Neural progenitor cell (in vitro differentiated cells): Measurements from ENCODE around the gene MRAS.

Source experiments
- CTCF ChIP-seq: fragments of 200-600 bp; sonication (generic); IDR thresholded peaks from 2 replicates; pipeline ENCODE4 v1.5.1; 2017; ENCODE audit warnings: antibody characterized with exemption, mild to moderate bottlenecking
- EZH2 ChIP-seq: fragments of 200-600 bp; sonication (generic); IDR thresholded peaks from 2 replicates; pipeline ENCODE4 v1.6.1; 2017; ENCODE audit warnings: antibody characterized with exemption, mild to moderate bottlenecking, moderate library complexity
- EZH2phosphoT487 ChIP-seq: fragments of 200-600 bp; sonication (generic); IDR thresholded peaks from 2 replicates; pipeline ENCODE4 v1.6.1; 2017; ENCODE audit warnings: antibody characterized with exemption

DNA sequence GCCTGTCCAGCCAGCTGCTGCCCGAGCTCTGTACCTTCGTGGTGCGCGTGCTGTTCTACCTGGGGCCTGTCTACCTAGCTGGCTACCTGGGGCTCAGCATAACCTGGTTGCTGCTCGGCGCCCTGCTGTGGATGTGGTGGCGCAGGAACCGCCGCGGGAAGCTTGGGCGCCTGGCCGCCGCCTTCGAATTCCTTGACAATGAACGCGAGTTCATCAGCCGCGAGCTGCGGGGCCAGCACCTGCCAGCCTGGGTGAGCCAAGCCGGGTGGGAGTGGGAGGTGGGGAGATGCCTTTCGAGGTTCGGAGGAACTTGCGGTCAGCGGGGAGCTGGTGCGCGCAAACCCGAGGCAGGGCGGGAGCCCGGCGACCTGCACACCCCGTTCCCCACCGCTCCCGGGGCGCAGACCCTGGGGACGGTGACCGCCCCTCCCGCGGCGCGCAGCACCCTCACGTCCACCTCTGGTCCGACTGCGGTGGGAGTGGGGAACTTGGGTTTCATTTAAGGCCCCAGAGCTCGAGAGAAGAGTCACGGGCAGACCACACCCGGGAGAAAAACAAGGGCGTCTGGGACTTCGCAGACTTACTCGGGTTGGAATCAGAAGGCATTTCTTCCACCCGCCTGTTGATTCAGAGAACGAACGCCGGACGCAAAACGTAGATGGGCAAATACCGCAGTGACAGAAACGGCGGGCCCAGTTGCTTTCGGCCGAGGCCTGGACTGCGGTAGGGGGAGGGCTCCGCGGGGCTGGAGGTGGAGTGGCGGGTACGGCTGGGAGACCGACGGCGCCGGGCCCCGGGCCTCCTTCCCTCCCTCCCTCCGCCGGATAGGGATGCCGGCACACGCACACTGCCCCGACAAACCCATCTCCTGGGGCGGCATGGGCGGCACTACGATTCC lies 86.7 kb downstream of the MRAS start:
- TF ChIP-seq EZH2 (peak; percentile 98), CTCF (no peak), EZH2phosphoT487 (peak; percentile 96)
